Stimulated activated CD4-positive, alpha-beta T cell treated with anti-CD3 and anti-CD28 coated beads, Interleukin-4, amount 100 ng/mL, for 24 hours (primary cell): ENCODE results near the gene VEGFA.

Experiments
- DNase-seq: peaks from one replicate; pipeline ENCODE4 v3.0.0-alpha.2; 2020

Gene VEGFA

DNA sequence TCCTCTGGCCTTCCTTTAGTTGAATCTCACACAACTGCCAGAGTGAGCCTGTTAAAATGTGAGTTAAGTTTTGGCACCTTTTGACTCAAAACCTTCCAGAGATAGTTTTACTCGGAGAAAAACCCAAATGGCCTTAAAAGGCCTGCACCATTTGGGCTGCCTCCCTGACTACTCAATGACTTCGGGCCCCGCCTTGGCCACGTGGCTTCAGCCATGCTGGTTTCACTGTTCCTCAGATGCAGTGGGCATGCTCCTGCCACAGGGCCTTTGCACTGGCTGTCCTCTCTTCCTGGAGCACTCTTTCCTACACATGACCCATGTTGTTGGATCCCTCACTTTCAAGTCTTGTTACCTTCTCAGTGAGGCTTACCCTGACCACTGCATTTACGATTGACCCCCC lies 18.3 kb downstream of the VEGFA start:
- DNase-seq: no peak

DNA sequence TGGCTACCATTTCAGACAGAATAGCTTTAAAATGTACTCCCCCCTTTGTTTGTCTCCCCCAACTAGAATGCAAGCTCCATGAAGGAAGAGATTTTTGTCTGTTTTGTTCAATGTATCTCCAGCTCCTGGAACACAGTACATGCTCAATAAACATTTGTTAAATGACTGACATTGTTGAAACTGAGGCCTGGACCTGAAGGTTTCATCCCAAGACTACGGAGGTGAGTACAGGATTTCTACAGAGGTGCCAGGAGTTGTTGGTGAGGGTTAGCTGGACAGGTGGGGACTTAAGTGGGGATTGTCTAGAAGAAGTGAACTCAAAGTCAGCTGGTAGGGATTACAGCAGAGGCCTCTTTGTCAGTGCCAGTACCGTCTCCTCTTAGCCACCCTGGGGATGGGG lies 19.4 kb downstream of the VEGFA start:
- no peak for DNase-seq

DNA sequence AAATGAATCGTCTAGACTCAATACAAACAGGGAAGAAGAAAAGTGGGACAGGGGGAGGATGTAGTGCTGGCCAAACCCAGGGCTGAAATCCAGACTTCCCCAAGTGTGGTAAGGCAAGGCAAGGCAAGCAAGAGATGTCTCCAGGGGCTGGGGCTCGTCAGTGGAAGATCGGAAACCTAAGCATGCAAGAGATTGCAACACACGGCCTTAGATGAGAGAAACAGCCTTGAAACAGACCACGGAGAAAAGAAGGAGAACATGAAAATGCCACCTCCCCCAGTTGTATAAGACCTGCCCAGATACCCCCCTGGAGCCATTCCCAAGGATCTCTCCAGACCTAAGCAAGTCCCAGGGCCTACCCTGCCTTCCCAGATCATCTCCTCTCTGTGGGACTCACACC lies 20.0 kb downstream of the VEGFA start:
- DNase-seq: no peak

DNA sequence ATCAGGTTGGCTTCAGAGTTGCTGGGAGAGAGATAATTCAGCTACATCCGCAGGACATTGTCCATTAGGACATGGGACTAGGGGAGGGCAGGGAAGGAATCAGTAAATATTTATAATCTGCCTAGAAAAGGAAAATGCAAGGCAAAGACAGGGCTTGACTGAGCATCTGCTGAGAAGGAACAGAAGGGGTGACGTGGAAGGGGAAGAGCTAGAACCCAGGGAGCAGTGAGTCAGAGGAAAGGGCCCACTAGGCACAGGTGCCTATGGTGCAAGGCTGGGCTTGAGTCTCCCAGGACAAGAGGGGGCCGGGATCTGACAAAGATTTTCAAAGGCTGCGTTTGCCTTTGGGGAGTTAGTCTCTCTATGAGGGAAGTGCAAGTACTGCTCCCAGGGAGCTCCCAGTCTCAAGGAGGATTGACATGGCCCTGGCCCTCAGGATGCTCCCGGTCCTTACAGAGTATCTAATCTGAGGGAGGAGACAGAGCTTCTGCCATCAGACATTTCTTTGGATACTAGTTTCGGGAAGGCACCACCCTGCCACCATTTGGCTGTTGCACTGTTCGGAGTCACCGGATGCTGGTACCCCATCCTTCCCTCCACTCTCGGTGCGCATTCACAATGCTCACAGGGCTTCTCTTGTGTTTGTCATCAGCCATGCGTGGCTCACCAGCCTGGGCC lies 21.9 kb downstream of the VEGFA start:
- no peak for DNase-seq

DNA sequence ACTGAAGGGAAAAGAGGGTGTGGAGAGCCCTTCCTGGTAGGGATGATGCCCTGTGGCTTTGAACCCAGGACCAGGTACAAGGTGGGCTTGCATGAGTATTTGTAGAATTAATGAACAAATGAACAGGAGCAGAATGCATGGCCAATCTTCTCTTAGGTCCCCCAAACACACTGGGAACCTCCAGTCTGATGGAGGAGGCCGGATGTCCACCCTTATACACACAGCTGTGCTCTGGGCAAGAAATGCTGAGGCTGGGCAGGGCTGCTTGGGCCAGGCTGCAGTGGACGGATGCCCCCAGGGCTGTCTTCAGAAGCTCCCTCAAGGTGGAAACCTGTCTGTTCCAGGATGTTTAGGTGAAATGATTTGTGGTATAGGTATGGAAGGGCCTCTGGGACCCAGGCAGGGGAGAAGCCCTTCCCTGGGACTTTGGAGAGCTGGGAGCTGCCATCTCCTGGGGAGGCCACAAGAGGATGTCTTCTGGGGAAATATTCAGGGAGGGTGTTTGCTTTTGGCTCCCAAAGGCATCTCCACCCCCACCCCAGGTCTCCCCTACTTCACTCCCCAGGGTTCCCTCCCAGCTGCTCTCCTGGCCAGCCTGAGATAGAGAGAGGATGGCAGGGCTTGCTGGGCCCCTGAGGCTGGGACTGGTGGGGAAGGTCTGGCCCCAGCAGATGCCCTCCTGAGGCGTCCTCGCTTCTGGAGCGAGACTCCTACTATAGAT lies 23.3 kb downstream of the VEGFA start:
- DNase-seq: no peak

DNA sequence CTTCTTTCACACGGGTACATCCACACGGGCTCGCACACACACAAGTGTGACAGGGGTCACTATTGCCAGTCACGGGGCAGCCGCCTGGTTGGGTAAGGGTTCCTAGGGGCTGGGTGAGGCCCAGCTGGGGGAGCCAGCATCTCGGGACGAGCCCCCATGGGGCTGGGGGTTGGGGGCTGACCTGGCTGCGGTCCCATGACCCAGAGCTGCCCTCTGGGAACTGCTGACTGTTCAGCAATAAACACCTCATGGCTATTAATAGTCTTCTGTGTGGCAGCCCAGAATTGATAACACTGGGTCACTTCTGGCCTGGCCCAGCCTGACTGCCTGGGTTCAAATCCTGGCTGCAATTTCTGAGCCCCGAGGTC lies 23.8 kb downstream of the VEGFA start:
- DNase-seq: no peak

DNA sequence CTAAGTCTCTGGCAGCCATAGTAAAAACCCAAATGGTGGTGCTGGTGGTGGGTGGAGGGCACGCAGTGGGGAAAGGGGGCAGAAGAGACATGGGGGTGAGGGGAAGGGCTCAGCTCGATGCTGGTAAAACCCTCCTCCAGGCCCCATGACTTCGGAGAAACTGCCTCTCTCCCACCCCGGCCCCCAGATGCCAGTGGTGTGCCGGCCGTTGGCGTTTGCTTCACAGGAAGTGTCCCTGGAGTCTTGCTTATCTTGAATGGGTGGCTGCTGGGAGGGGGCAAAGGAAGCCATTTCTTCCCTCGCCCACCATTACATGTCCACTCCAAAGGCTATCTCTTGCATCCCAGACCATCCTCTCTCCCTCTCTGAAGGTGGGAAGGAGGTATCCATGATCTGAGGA lies 25.4 kb downstream of the VEGFA start:
- DNase-seq: no peak

DNA sequence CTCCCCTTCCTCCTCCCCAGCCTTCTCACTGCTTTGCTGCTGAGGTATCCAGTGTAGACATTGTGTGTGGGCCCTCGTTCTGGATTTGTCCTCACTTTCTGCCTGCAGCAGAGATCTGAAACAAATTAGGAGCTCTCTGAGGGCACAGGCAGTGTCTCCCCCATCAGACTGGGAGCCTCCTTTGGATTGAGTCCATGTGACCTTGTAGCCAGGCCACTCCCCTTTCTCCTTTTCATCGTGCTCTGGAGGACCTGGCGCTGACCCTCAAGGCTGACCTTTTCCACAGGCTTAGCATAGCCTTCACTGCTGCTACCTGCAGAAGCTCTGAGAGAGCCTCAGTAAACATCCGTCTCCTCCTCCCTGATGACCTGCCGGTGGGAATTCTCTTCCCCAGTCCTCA lies 26.2 kb downstream of the VEGFA start:
- no peak for DNase-seq

DNA sequence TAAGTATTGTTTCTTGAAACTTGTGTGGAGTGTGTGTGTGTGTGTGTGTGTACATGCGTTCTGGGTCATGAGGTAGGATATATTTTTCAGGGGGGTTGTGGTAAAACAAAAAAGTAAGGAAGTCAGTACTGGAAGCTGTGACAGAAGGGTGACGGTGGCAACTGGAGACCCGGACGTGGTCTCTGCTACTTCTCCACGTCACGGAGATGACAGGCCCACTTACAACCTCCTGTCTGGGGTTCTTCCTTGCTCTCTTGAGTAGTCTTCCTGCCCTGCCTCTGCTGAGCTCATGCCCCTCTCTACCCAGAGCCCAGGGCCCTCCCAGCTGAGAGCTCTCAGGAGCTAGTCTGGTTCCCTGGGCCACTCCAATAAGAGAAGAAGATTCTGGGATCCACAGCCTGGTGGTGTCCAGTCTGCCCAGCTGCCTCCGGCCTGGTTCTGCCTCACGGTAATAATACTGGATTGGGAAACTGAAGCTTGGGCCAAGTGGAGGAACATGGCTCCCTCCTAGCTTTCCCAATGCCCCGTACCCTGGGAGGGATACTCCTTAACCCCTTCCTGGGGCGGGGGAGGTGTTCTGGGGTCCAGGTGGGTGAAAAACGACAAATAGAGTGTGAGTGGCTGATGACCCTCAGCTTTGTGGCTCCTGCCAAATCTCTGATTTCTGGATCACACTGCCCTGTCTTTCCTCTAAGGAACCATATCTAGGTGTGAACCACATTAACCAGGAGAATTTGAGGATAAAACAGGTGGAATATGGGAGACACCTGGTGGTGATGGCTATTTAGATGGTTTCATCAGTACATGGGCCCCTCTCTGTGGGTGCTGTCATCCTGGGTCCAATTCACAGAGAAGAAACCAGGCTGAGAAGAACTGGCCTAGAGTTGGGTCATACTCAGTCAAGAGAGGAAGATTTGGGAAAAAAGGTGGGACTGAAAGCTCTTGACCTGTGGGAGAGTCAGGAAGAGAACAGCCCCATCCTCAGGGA lies 27.2 kb downstream of the VEGFA start:
- DNase-seq: no peak

DNA sequence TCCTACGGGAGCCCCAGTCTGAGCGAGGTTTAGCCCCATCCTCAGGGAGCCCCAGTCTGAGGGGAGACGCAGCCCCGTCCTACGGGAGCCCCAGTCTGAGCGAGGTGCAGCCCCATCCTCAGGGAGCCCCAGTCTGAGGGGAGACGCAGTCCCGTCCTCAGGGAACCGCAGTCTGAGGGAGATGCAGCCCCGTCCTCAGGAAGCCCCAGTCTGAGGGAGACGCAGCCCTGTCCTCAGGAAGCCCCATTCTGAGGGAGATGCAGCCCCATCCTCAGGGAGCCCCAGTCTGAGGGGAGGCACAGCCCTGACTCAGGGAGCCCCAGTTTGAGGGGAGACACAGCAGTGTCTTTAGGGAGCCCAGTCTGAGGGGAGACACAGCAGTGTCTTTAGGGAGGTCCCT lies 27.9 kb downstream of the VEGFA start:
- no peak for DNase-seq

DNA sequence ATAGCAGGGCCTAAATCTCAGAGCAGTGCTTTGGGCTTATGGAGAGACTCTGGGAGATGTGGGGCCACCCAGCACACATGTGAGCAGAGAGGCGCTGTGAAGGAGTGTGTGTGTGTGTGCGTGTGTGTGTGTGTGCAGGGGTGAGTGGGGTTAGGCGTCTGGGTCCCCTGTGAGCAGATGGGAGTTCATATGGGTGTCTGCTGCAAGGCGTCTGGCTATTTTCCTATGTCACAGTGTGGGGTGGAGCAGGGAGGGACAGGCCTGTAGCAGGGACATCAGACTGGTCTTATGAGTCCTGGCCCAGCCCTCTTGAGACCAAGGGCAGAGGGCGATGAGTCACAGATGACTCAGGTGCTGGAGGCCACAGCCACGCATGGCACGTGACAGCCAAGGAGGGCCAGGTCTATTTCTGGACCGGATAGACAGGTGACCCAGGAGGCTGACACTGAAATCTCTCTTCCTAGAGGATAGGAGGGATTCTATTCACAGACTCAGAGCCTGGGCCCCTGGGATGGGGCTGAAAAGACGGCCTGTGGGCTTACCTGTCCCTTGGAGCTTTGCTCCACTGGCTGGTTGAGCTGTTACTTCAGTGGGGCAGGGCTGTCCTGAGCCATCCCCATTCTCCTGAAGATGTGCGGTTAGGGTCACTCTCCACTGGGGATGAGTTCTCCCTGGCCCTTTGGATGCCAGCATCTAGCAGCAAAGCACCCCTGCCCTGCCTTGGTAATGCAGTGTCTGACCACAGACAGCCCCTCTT lies 28.9 kb downstream of the VEGFA start:
- no peak for DNase-seq

DNA sequence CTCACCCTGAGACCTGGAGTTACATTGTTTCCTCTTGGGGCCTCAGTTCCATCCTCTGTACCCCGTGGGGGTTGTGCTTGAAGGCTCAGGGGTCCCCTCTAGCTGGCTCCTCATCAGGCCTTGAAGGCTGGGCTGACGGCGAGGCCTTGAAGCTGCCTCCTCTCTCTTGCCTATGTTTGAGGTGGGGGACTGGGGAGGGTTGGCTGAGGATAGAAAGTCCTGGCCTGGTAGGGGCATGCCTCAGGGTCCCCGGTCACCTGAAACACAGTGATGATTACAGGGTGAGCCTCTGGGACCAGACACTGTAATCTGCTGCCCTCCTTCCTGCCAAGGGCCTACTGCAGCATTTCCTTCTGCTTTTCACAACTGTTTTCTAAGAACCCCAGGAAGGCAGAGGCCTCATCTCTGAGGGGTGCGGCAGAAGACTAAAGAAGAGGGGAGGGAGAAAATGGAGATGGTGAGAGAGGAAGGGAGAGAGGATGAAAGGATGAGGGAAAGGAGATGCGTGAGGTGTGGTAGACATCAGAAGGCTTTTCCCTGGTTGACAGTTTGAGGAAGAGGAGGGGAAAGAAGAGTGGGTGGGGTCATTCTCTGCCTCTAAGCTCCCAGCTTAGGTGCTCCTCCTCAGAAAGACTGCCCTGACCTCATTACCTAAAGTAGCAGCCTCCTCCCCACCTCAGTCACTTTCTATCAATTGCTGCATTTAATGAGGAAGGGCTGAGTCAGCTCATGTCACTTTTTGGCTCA lies 29.7 kb downstream of the VEGFA start:
- DNase-seq: no peak

DNA sequence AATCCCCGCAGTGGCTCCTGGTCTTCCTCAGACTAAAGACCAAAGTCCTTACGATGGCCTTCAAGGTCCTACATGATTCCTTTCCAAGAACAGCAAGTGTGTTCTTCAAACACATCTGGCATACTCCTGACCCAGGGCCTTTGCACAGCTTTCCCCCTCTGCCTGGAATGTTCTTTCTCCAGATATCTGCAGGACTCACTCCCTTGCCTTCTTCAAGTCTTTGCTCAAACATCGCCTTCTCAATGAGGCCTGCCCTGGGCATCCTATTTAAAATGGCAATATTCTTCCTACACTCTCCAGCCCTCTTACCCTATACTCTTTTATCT lies 30.2 kb downstream of the VEGFA start:
- no peak for DNase-seq

DNA sequence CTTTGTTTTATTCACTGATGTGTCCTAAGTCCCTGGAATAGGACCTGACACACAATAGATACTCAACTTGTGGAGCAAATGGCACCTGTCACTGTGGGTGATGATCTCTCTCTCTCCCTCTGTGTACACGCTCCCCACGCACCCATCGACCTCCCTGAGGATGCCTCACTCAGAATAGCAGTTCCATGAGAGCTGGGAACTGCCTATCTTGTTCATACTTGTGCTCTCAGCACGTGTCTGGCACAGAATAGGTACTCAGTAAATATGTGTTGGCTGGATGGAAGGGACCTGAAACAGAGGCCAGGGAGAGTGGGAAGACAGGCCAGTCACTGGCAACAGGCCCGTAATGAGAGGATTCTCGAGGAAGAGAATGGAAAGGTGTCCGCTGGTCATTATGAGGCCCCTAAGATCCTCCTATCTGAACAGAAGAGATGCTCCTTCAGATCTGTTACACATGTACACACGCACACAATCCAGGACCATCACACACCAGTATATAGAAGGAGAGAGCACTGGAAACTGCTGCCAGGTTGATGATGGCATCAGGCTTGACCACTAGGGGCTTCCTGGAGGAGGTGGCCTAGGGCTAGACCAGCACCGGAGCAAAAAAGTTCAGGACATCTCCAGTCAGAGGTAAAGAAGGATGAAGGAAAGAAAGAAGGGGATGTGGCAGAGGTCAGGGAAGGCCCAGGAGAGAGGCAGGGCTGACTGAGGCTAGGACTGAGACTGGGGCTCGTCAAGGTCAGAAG lies 30.9 kb downstream of the VEGFA start:
- no peak for DNase-seq

DNA sequence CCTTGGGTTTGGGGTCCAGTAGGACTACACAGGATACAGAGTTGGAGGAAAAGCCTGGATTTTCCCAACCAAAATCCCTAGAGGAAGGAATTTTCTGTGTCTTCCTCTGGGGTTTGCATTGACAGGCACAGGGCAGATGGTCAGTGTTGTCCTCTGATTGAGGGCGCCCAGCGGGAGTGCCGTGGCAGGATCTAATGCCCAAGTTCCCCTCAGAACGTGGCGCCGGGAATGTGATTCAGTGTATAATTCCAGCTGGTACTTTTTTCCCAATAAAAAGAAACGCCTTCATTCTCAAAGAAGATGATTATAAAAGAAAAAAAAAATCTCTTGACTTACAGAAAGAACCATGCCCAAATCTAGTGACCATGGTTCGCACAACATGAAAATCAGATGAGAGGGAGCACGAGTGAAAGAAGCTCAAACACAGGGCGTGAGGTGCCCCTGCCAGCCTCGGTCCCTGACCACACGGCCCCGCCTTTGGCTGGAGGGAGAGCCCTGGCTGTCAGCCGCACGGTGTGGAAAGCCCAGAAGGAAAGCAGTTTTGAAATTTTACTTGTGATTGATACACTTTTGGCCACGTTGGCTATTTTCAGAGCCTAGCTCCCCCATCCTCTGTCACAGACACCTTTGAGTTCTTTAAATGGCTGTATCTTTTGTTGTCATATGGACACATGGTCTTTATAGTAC lies 31.6 kb downstream of the VEGFA start:
- no peak for DNase-seq

DNA sequence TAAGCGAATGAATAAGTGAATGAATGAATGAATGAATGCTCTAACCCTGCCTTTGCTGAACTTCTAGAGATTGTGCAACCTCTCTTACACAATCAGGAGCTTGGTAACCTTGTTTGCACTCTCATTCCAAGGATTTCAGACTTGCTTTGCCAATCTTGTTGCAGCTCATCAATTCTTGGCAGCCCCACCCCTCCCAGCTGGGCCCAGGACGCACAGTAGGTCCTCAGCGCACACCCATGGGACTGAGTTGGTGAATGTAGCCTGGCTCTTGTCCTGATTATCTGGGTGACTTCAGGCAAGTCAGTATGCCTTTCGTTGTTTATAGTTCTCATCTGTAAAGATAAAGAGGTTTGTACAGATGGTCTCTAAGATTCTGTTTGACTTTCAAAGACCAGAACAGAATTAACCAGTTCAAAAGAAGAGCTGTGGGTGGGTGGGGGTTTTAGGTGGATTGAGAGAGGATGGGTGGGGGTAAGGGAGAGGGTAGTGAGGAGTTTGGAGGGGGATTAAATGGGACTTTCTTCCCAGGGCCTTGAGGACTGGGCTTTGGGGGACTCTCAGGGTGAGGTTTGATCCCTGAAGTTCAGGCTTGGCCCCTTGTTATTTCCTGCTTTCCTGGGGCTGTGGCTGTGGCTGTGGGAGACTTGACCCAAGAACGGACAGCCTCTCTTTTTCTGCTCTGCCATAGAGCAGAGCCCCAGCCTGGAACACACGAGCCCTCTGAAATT lies 33.2 kb downstream of the VEGFA start:
- DNase-seq: no peak

DNA sequence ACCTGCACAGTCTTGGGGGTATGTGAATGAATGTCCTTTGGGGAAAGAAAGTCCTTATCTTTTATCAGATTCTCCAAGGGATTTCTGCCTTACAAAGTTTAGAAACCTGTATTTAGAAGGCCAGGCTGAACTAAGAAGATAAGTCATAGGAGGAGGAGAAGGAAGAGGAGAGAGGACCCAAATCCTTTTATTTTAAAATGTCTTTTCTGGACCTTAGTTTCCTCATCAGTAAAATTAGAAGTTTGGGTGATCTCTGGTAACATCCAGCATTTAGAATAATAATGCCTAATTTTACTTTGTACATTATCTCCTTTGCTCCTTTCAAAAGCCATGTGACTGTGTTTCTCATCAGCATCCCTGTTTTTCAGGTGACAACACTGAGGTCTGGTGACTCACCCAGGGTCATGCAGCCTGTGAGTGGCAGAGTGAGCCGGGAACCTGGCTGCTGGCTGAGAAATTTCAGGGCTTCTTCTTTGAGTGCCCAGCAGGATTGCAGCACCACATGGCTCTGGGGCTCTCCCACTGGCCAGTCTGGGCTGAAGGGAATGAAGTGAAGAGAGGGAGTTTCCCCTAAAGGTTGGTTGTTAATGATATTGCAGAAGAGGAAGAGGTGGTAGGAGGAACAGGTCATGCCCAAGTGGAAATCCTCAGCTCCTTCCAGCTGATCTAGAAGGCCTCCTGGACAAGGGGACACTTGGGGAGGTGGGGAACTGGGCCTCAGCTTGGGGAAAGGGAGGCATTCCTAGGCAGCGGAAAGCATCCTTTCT lies 34.0 kb downstream of the VEGFA start:
- no peak for DNase-seq

DNA sequence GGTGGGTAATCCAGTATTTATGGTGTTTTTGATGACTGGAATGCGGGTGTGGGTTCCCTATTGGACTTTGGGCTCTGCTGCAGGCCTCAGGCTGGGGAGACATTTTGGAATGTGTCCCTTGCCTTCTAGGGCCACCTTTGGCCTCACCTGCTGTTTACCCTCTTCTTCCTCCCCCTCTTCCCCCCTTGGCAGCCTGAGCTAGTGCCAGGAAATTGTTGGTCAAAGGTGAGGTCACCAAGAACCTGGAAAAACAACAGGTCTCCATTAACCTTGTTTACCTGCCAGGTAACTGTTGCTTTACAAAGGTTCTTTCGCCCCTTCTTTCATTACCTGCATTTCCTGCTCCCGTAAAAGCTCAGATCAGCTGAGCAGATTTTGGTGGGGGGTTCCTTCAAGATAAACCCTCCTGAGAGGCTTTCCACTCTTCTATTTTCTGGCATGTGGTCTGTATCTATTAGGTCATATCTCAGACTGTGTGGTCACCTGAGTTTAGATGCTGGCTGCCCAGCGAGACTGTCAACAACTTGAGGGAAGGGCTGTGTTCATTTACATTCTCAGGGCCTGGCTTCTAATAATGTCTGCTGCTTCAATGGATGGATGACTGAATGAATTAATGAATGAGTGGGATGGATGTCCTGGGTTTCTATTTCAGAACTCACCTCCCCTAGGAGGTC lies 34.7 kb downstream of the VEGFA start:
- no peak for DNase-seq

DNA sequence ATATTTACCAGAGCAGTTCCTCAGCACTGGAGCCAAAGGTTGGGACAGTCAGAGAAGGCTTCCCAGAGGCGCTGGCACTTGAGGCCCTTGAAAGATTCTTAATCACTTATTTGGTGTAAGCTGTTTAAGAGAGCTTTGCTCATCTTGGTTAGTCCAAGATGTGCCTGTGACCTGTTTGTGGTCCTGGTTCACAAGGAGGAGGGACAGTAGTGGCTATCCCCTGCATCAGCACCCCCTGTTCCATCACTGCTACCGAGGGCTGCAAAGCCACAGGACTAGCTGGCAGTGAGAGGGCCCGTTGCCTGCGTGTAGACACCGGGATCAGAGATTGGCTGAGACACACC lies 35.7 kb downstream of the VEGFA start:
- DNase-seq: no peak
